H54 (cell line): Measurements from ENCODE around the gene ADAMTS2.

Source experiments
- DNase-seq: peaks from one replicate; pipeline ENCODE4 v3.0.0; 2011; ENCODE audit warnings: low spot score, mixed read lengths; ENCODE audit not compliant: insufficient read length
- FAIRE-seq: peaks from 3 replicates; lab custom pipeline; 2011; peaks lifted over from hg19 to GRCh38; lab: Jason Lieb, UNC
- POLR2A ChIP-seq: IDR thresholded peaks from 2 replicates; pipeline ENCODE4 v1.6.1; 2011; ENCODE audit warnings: low read depth, mild to moderate bottlenecking, low read length

ADAMTS2 gene

GRCh38 chr5:179345433-179346321 lies at the start of gene ADAMTS2:
ADAMTS2 (minus strand) TSS chr5:179345461; CDS start chr5:179345328, 133 bp downstream.
- no peak for TF ChIP-seq POLR2A
- FAIRE-seq (no peak), DNase-seq (no peak)

GRCh38 chr5:179393078-179393477 lies 47.8 kb upstream of the ADAMTS2 start:
- FAIRE-seq (no peak), DNase-seq (no peak)
- TF ChIP-seq POLR2A = no peak

GRCh38 chr5:179387151-179388110 lies 42.2 kb upstream of the ADAMTS2 start:
- DNase-seq (no peak), FAIRE-seq (no peak)
- TF ChIP-seq POLR2A = no peak

GRCh38 chr5:179385914-179386313 lies 40.7 kb upstream of the ADAMTS2 start:
- FAIRE-seq (no peak), DNase-seq (no peak)
- no peak for TF ChIP-seq POLR2A

- no peak for DNase-seq
- no peak for FAIRE-seq
- TF ChIP-seq POLR2A = no peak
These were observed 37.2 kb upstream of the ADAMTS2 start for GRCh38 chr5:179382486-179382885.

GRCh38 chr5:179381691-179382090 lies 36.4 kb upstream of the ADAMTS2 start:
- no peak for TF ChIP-seq POLR2A
- FAIRE-seq (no peak), DNase-seq (no peak)

- no peak for FAIRE-seq
- no peak for TF ChIP-seq POLR2A
These were observed 35.2 kb upstream of the ADAMTS2 start for GRCh38 chr5:179380211-179381035.

GRCh38 chr5:179379321-179379890 lies 34.1 kb upstream of the ADAMTS2 start:
- FAIRE-seq (no peak), DNase-seq (no peak)
- TF ChIP-seq POLR2A = no peak

More at GRCh38 chr5:179380211-179381035, 35.2 kb upstream of the ADAMTS2 start:
- no peak for DNase-seq

- no peak for TF ChIP-seq POLR2A
- FAIRE-seq (no peak), DNase-seq (no peak)
These were observed 33.4 kb upstream of the ADAMTS2 start for GRCh38 chr5:179378441-179379271.

- FAIRE-seq (no peak), DNase-seq (no peak)
- TF ChIP-seq POLR2A = no peak
These were observed 32.8 kb upstream of the ADAMTS2 start for GRCh38 chr5:179378116-179378440.

- DNase-seq = no peak
These were observed 32.3 kb upstream of the ADAMTS2 start for GRCh38 chr5:179377421-179378115.

More at GRCh38 chr5:179377421-179378115, 32.3 kb upstream of the ADAMTS2 start:
- TF ChIP-seq POLR2A = no peak
- FAIRE-seq = no peak
